Stimulated activated naive CD8-positive, alpha-beta T cell treated with anti-CD3 and anti-CD28 coated beads, Interleukin-15, Interleukin-2, amounts not matched to agents 100 ng/mL and 50 ng/mL, for 24 hours (primary cell): ENCODE results near the gene KCNQ1OT1.

Source experiments
- H3K27ac Mint-ChIP-seq: one replicate; pipeline ENCODE4 v1.8.0; 2021; ENCODE audit warnings: mild to moderate bottlenecking, mixed read lengths
- H3K27me3 Mint-ChIP-seq: one replicate; pipeline ENCODE4 v1.8.0; 2021; ENCODE audit warnings: mixed read lengths
- H3K36me3 Mint-ChIP-seq: one replicate; pipeline ENCODE4 v1.8.0; 2021; ENCODE audit warnings: low read depth, mixed read lengths
- H3K4me1 Mint-ChIP-seq: one replicate; pipeline ENCODE4 v1.8.0; 2021; ENCODE audit warnings: low read depth, mixed read lengths
- H3K4me3 Mint-ChIP-seq: one replicate; pipeline ENCODE4 v1.8.0; 2021; ENCODE audit warnings: mild to moderate bottlenecking, mixed read lengths
- H3K9me3 Mint-ChIP-seq: one replicate; pipeline ENCODE4 v1.8.0; 2021; ENCODE audit warnings: mixed read lengths

Gene KCNQ1OT1

GRCh38 chr11:2704356-2704755 is 4.6 kb upstream of the KCNQ1OT1 start:
- Mint-ChIP-seq H3K9me3 (no peaks in the 10 kb centered on the region), H3K27ac (no peak overlapping the region), H3K4me1 (no peaks in the 10 kb centered on the region), H3K27me3 (no peaks in the 10 kb centered on the region), H3K36me3 (no peaks in the 10 kb centered on the region), H3K4me3 (no peak overlapping the region)

- no peaks in the 10 kb centered on the region for H3K36me3 Mint-ChIP-seq
- H3K27ac Mint-ChIP-seq = no peak overlapping the region
- H3K4me1 Mint-ChIP-seq = peaks cover 6% of the 10 kb centered on the region
- no peaks in the 10 kb centered on the region for H3K27me3 Mint-ChIP-seq
- H3K9me3 Mint-ChIP-seq = no peaks in the 10 kb centered on the region
- H3K4me3 Mint-ChIP-seq = no peak overlapping the region
These were observed 3.8 kb upstream of the KCNQ1OT1 start for GRCh38 chr11:2703363-2704141.

- no peak overlapping the region for H3K4me3 Mint-ChIP-seq
- H3K27ac Mint-ChIP-seq = no peak overlapping the region
- no peaks in the 10 kb centered on the region for H3K27me3 Mint-ChIP-seq
- H3K4me1 Mint-ChIP-seq = peaks cover 9% of the 10 kb centered on the region
- H3K36me3 Mint-ChIP-seq = no peaks in the 10 kb centered on the region
- H3K9me3 Mint-ChIP-seq = no peaks in the 10 kb centered on the region
These were observed 3.1 kb upstream of the KCNQ1OT1 start for GRCh38 chr11:2702771-2703362.

- no peaks in the 10 kb centered on the region for H3K27me3 Mint-ChIP-seq
- H3K9me3 Mint-ChIP-seq = no peaks in the 10 kb centered on the region
- no peaks in the 10 kb centered on the region for H3K36me3 Mint-ChIP-seq
- H3K4me3 Mint-ChIP-seq = peak overlapping the region; percentile 31
- peaks cover 9% of the 10 kb centered on the region for H3K4me1 Mint-ChIP-seq
- H3K27ac Mint-ChIP-seq = no peak overlapping the region
These were observed 2.2 kb upstream of the KCNQ1OT1 start for GRCh38 chr11:2701898-2702434.

GRCh38 chr11:2701230-2701629 is 1.4 kb upstream of the KCNQ1OT1 start:
- Mint-ChIP-seq H3K36me3 (peaks cover 5% of the 10 kb centered on the region), H3K27me3 (no peaks in the 10 kb centered on the region), H3K4me1 (peaks cover 9% of the 10 kb centered on the region), H3K27ac (no peak overlapping the region), H3K4me3 (peak overlapping the region; percentile 65), H3K9me3 (no peaks in the 10 kb centered on the region)

GRCh38 chr11:2700415-2701211 is 819 bp upstream of the KCNQ1OT1 start:
- Mint-ChIP-seq H3K4me1 (peaks cover 9% of the 10 kb centered on the region), H3K9me3 (no peaks in the 10 kb centered on the region), H3K27me3 (no peaks in the 10 kb centered on the region), H3K27ac (peak overlapping the region; percentile 21), H3K36me3 (peaks cover 5% of the 10 kb centered on the region), H3K4me3 (peak overlapping the region; percentile 82)

GRCh38 chr11:2699185-2699530 is 636 bp downstream of the KCNQ1OT1 start:
- H3K9me3 Mint-ChIP-seq = no peaks in the 10 kb centered on the region
- H3K4me1 Mint-ChIP-seq = peaks cover 16% of the 10 kb centered on the region
- peak overlapping the region; percentile 82 for H3K4me3 Mint-ChIP-seq
- H3K27ac Mint-ChIP-seq = peak overlapping the region; percentile 49
- peaks cover 5% of the 10 kb centered on the region for H3K36me3 Mint-ChIP-seq
- no peaks in the 10 kb centered on the region for H3K27me3 Mint-ChIP-seq

- peak overlapping the region; percentile 1 for H3K27ac Mint-ChIP-seq
- H3K9me3 Mint-ChIP-seq = no peaks in the 10 kb centered on the region
- peaks cover 5% of the 10 kb centered on the region for H3K36me3 Mint-ChIP-seq
- no peaks in the 10 kb centered on the region for H3K27me3 Mint-ChIP-seq
- H3K4me3 Mint-ChIP-seq = peak overlapping the region; percentile 82
- H3K4me1 Mint-ChIP-seq = peaks cover 17% of the 10 kb centered on the region
These were observed 1.2 kb downstream of the KCNQ1OT1 start for GRCh38 chr11:2698386-2699184.

GRCh38 chr11:2697866-2698265 is 1.9 kb downstream of the KCNQ1OT1 start:
- no peaks in the 10 kb centered on the region for H3K9me3 Mint-ChIP-seq
- H3K4me3 Mint-ChIP-seq = peak overlapping the region; percentile 82
- H3K4me1 Mint-ChIP-seq = peaks cover 17% of the 10 kb centered on the region
- H3K36me3 Mint-ChIP-seq = peaks cover 5% of the 10 kb centered on the region
- no peaks in the 10 kb centered on the region for H3K27me3 Mint-ChIP-seq
- H3K27ac Mint-ChIP-seq = no peak overlapping the region

GRCh38 chr11:2696455-2696854 is 3.3 kb downstream of the KCNQ1OT1 start:
- no peaks in the 10 kb centered on the region for H3K27me3 Mint-ChIP-seq
- H3K36me3 Mint-ChIP-seq = peaks cover 5% of the 10 kb centered on the region
- H3K9me3 Mint-ChIP-seq = no peaks in the 10 kb centered on the region
- no peak overlapping the region for H3K27ac Mint-ChIP-seq
- H3K4me3 Mint-ChIP-seq = no peak overlapping the region
- H3K4me1 Mint-ChIP-seq = peaks cover 17% of the 10 kb centered on the region

- H3K36me3 Mint-ChIP-seq = peaks cover 5% of the 10 kb centered on the region
- no peak overlapping the region for H3K27ac Mint-ChIP-seq
- H3K4me3 Mint-ChIP-seq = no peak overlapping the region
- no peaks in the 10 kb centered on the region for H3K9me3 Mint-ChIP-seq
- H3K27me3 Mint-ChIP-seq = no peaks in the 10 kb centered on the region
- H3K4me1 Mint-ChIP-seq = peaks cover 17% of the 10 kb centered on the region
These were observed 4.5 kb downstream of the KCNQ1OT1 start for GRCh38 chr11:2694995-2695939.

GRCh38 chr11:2694495-2694894 is 5.3 kb downstream of the KCNQ1OT1 start:
- H3K27ac Mint-ChIP-seq = no peak overlapping the region
- H3K4me1 Mint-ChIP-seq = peaks cover 17% of the 10 kb centered on the region
- H3K27me3 Mint-ChIP-seq = no peaks in the 10 kb centered on the region
- H3K9me3 Mint-ChIP-seq = no peaks in the 10 kb centered on the region
- no peak overlapping the region for H3K4me3 Mint-ChIP-seq
- peaks cover 5% of the 10 kb centered on the region for H3K36me3 Mint-ChIP-seq

GRCh38 chr11:2693271-2694261 is 6.2 kb downstream of the KCNQ1OT1 start:
- Mint-ChIP-seq H3K27ac (no peak overlapping the region), H3K9me3 (no peaks in the 10 kb centered on the region), H3K4me3 (no peak overlapping the region), H3K27me3 (no peaks in the 10 kb centered on the region), H3K4me1 (peaks cover 11% of the 10 kb centered on the region), H3K36me3 (peaks cover 5% of the 10 kb centered on the region)
